Body of pancreas (tissue), 4 donors: ENCODE data around the gene CCDC78.

ENCODE experiments used
- POLR2A ChIP-seq, 3 donors: fragments of 450-650 bp; IDR thresholded peaks; one replicate each; pipeline ENCODE4 v1.6.1; 2016; ENCODE audit warnings: antibody characterized with exemption in 3 of 3, mild to moderate bottlenecking in 2 of 3
- TF ChIP-seq, protein P1 (sequence below), 7 experiments: fragments of 450-650 bp in 4 of 7; fragments of 200-600 bp in 3 of 7; sonication (generic) in 3 of 7; IDR thresholded peaks; one replicate each; pipeline ENCODE4 v1.5.1; 2016 to 2019; ENCODE audit warnings: antibody characterized with exemption in 7 of 7

- TF ChIP-seq, protein P1, sequence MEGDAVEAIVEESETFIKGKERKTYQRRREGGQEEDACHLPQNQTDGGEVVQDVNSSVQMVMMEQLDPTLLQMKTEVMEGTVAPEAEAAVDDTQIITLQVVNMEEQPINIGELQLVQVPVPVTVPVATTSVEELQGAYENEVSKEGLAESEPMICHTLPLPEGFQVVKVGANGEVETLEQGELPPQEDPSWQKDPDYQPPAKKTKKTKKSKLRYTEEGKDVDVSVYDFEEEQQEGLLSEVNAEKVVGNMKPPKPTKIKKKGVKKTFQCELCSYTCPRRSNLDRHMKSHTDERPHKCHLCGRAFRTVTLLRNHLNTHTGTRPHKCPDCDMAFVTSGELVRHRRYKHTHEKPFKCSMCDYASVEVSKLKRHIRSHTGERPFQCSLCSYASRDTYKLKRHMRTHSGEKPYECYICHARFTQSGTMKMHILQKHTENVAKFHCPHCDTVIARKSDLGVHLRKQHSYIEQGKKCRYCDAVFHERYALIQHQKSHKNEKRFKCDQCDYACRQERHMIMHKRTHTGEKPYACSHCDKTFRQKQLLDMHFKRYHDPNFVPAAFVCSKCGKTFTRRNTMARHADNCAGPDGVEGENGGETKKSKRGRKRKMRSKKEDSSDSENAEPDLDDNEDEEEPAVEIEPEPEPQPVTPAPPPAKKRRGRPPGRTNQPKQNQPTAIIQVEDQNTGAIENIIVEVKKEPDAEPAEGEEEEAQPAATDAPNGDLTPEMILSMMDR (IDR thresholded peaks at IDR 0.05), result no peak
- no peak for TF ChIP-seq POLR2A (IDR thresholded peaks at IDR 0.05)
These were observed 13.6 kb upstream of the CCDC78 start for GRCh38 chr16:739560-740458.
